ENCODE measurements around the gene NDUFS1.
"Not testable (repeated sequence)": the region's sequence is repeated elsewhere in the genome, so short reads cannot be mapped to it uniquely, and the experiment has no call there.

The NDUFS1 gene

GRCh38 chr2:206173147-206173546 is 13.9 kb upstream of the NDUFS1 start:
- ATAC-seq = no peak
- Mint-ChIP-seq H3K27me3 (peaks cover 7% of the 10 kb centered on the region), H3K4me1 (no peaks in the 10 kb centered on the region), H3K27ac (no peak overlapping the region), H3K9me3 (no peaks in the 10 kb centered on the region), H3K4me3 (no peak overlapping the region)
- no peak for DNase-seq

- not testable (repeated sequence) for H3K27me3 Mint-ChIP-seq, DNase-seq, H3K9me3 Mint-ChIP-seq, ATAC-seq, H3K27ac Mint-ChIP-seq, H3K4me3 Mint-ChIP-seq, H3K4me1 Mint-ChIP-seq
These were observed 12.6 kb upstream of the NDUFS1 start for GRCh38 chr2:206171624-206172397.

- ATAC-seq, H3K27me3 Mint-ChIP-seq: not testable (repeated sequence)
These were observed 9.0 kb upstream of the NDUFS1 start for GRCh38 chr2:206168230-206168629.

GRCh38 chr2:206164261-206164862 is 5.1 kb upstream of the NDUFS1 start:
- Mint-ChIP-seq H3K4me3 (no peak overlapping the region), H3K4me1 (peaks cover 31% of the 10 kb centered on the region), H3K9me3 (no peaks in the 10 kb centered on the region), H3K27me3 (no peaks in the 10 kb centered on the region), H3K27ac (no peak overlapping the region)
- ATAC-seq (no peak), DNase-seq (no peak)

More at GRCh38 chr2:206168230-206168629, 9.0 kb upstream of the NDUFS1 start:
- not testable (repeated sequence) for H3K4me3 Mint-ChIP-seq, H3K27ac Mint-ChIP-seq, H3K4me1 Mint-ChIP-seq, DNase-seq, H3K9me3 Mint-ChIP-seq

GRCh38 chr2:206163251-206163880 is 4.1 kb upstream of the NDUFS1 start:
- ATAC-seq = no peak
- no peaks in the 10 kb centered on the region for H3K9me3 Mint-ChIP-seq
- DNase-seq = no peak
- H3K4me1 Mint-ChIP-seq = peaks cover 33% of the 10 kb centered on the region
- H3K27ac Mint-ChIP-seq = peak overlapping the region in 1 of 2 donors; percentile 61
- H3K27me3 Mint-ChIP-seq = no peaks in the 10 kb centered on the region
- peak overlapping the region; percentile 41 to 92 for H3K4me3 Mint-ChIP-seq

- H3K9me3 Mint-ChIP-seq, ATAC-seq, H3K27me3 Mint-ChIP-seq, H3K27ac Mint-ChIP-seq, DNase-seq: not testable (repeated sequence)
- H3K4me3 Mint-ChIP-seq = peak overlapping the region; percentile 41 to 92
- H3K4me1 Mint-ChIP-seq = peaks cover 39% of the 10 kb centered on the region
These were observed 3.2 kb upstream of the NDUFS1 start for GRCh38 chr2:206162401-206162800.

GRCh38 chr2:206160807-206161179 is 1.5 kb upstream of the NDUFS1 start:
- Mint-ChIP-seq H3K4me3 (peak overlapping the region; percentile 92 to 99), H3K27ac (peak overlapping the region; percentile 69 to 99), H3K4me1 (peaks cover 46% of the 10 kb centered on the region), H3K9me3 (no peaks in the 10 kb centered on the region), H3K27me3 (no peaks in the 10 kb centered on the region)
- ATAC-seq (no peak), DNase-seq (no peak)

- DNase-seq = no peak
- H3K4me3 Mint-ChIP-seq = peak overlapping the region; percentile 92 to 99
- H3K27me3 Mint-ChIP-seq = no peaks in the 10 kb centered on the region
- H3K27ac Mint-ChIP-seq = peak overlapping the region; percentile 99
- peaks cover 46% of the 10 kb centered on the region for H3K4me1 Mint-ChIP-seq
- H3K9me3 Mint-ChIP-seq = no peaks in the 10 kb centered on the region
- ATAC-seq = peak; percentile 73
These were observed 1.0 kb upstream of the NDUFS1 start for GRCh38 chr2:206160125-206160806.

GRCh38 chr2:206158563-206159345 is 490 bp downstream of the NDUFS1 start:
- Mint-ChIP-seq H3K27me3 (no peaks in the 10 kb centered on the region), H3K9me3 (no peaks in the 10 kb centered on the region), H3K4me1 (peaks cover 52% of the 10 kb centered on the region), H3K27ac (peak overlapping the region; percentile 99), H3K4me3 (peak overlapping the region; percentile 92 to 99)
- ATAC-seq (peak; percentile 18), DNase-seq (no peak)

- not testable (repeated sequence) for ATAC-seq, DNase-seq
- H3K4me1 Mint-ChIP-seq = peaks cover 35% of the 10 kb centered on the region
These were observed 2.2 kb downstream of the NDUFS1 start for GRCh38 chr2:206157014-206157413.

GRCh38 chr2:206154197-206154596 is 5.0 kb downstream of the NDUFS1 start:
- Mint-ChIP-seq H3K4me1 (peaks cover 30% of the 10 kb centered on the region), H3K4me3 (no peak overlapping the region), H3K27ac (peak overlapping the region in 1 of 2 donors; percentile 52), H3K9me3 (no peaks in the 10 kb centered on the region), H3K27me3 (no peaks in the 10 kb centered on the region)
- ATAC-seq (no peak), DNase-seq (no peak)

More at GRCh38 chr2:206157014-206157413, 2.2 kb downstream of the NDUFS1 start:
- H3K27me3 Mint-ChIP-seq, H3K9me3 Mint-ChIP-seq, H3K4me3 Mint-ChIP-seq, H3K27ac Mint-ChIP-seq: not testable (repeated sequence)

- Mint-ChIP-seq H3K9me3 (no peaks in the 10 kb centered on the region), H3K27me3 (no peaks in the 10 kb centered on the region), H3K27ac (peak overlapping the region in 1 of 2 donors; percentile 16), H3K4me1 (peaks cover 15% of the 10 kb centered on the region), H3K4me3 (no peak overlapping the region)
- DNase-seq (no peak), ATAC-seq (no peak)
These were observed 8.6 kb downstream of the NDUFS1 start for GRCh38 chr2:206150631-206151030.

- peak overlapping the region in 1 of 2 donors; percentile 28 for H3K27ac Mint-ChIP-seq
- no peak overlapping the region for H3K4me3 Mint-ChIP-seq
- no peaks in the 10 kb centered on the region for H3K27me3 Mint-ChIP-seq
- peaks cover 15% of the 10 kb centered on the region for H3K4me1 Mint-ChIP-seq
- no peak for DNase-seq
- no peaks in the 10 kb centered on the region for H3K9me3 Mint-ChIP-seq
- ATAC-seq = no peak
These were observed 9.1 kb downstream of the NDUFS1 start for GRCh38 chr2:206150168-206150567.

GRCh38 chr2:206149330-206149729 is 9.9 kb downstream of the NDUFS1 start:
- no peak for DNase-seq
- ATAC-seq = no peak
- Mint-ChIP-seq H3K4me3 (no peak overlapping the region), H3K9me3 (no peaks in the 10 kb centered on the region), H3K27ac (no peak overlapping the region), H3K27me3 (no peaks in the 10 kb centered on the region), H3K4me1 (peaks cover 14% of the 10 kb centered on the region)

- Mint-ChIP-seq H3K27ac (no peak overlapping the region), H3K27me3 (no peaks in the 10 kb centered on the region), H3K4me3 (no peak overlapping the region), H3K4me1 (peaks cover 1% of the 10 kb centered on the region), H3K9me3 (no peaks in the 10 kb centered on the region)
- no peak for ATAC-seq
- DNase-seq = no peak
These were observed 13.6 kb downstream of the NDUFS1 start for GRCh38 chr2:206145665-206146064.
